HFFc6 (cell line): ENCODE data around the gene RGS4. TPM values are rescaled to one million over a fixed set of nuclear protein-coding genes. Genes with fewer than 3 reads are reported as not detected.

Experiments used
- DNase-seq: peaks from one replicate; pipeline ENCODE4 v3.0.0-alpha.2; 2018
- H3K27ac Mint-ChIP-seq: 2 replicates; pipeline ENCODE4 v1.8.0; 2020; ENCODE audit warnings: mild to moderate bottlenecking, mixed read lengths
- H3K27me3 Mint-ChIP-seq: 2 replicates; pipeline ENCODE4 v1.8.0; 2021; ENCODE audit warnings: mild to moderate bottlenecking, moderate library complexity, mixed read lengths; ENCODE audit not compliant: insufficient read depth
- H3K36me3 Mint-ChIP-seq: 2 replicates; pipeline ENCODE4 v1.8.0; 2021; ENCODE audit warnings: low read depth, mixed read lengths
- H3K4me1 Mint-ChIP-seq: 2 replicates; pipeline ENCODE4 v1.8.0; 2020; ENCODE audit warnings: low read depth, mixed read lengths
- H3K4me3 Mint-ChIP-seq: 2 replicates; pipeline ENCODE4 v1.8.0; 2020; ENCODE audit warnings: mild to moderate bottlenecking, moderate library complexity, mixed read lengths
- H3K9me3 Mint-ChIP-seq: 2 replicates; pipeline ENCODE4 v1.8.0; 2020; ENCODE audit warnings: mild to moderate bottlenecking, mixed read lengths
- CTCF ChIP-seq: fragments of 200-600 bp; sonication (generic); IDR thresholded peaks from 2 replicates; pipeline ENCODE4 v1.5.0; 2021; ENCODE audit warnings: antibody characterized with exemption, mild to moderate bottlenecking
- total RNA-seq, 6 experiments: library from RNA; stranded (reverse); fragmentation: NEBNext Ultra II Directional; extraction: Animal tissue kit (Norgen Biotek cat#: 25700); gene quantifications; 2 replicates in 1 of 6; 3 replicates in 5 of 6; pipeline ENCODE4 v1.2.3, GENCODE V29; 2021

The RGS4 gene
- total RNA-seq, 6 experiments from 2014 or later: 32.3 to 48.6 (median 37.3) TPM

DNA sequence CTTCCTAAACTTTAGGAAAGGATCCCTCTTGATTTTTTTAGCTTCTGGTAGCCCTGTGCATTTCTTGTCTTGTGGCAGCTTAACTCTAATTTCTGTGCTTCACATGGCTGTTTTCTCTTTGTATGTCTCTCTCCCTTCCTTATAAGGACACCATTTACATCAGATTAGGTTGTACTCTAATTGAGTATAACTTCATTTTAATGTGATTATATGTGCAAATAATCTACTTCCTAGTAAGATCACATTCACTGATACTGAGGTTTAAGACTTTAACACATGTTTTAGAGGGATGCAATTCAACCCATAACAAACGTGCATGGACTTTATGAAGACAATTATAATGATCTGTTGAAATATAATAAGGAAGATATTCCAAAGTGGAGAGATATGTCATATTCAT, 46.7 kb downstream of the RGS4 start:
- no peak for DNase-seq
- Mint-ChIP-seq H3K36me3 (no peaks in the 10 kb centered on the region), H3K27ac (no peak overlapping the region), H3K9me3 (no peaks in the 10 kb centered on the region), H3K27me3 (no peaks in the 10 kb centered on the region; the same call in 1 of the 2 replicates), H3K4me1 (no peaks in the 10 kb centered on the region), H3K4me3 (no peak overlapping the region)
- no peak for TF ChIP-seq CTCF

- Mint-ChIP-seq H3K27ac (no peak overlapping the region), H3K36me3 (no peaks in the 10 kb centered on the region), H3K9me3 (no peaks in the 10 kb centered on the region), H3K27me3 (no peaks in the 10 kb centered on the region; the same call in 1 of the 2 replicates), H3K4me3 (no peak overlapping the region), H3K4me1 (no peaks in the 10 kb centered on the region)
- no peak for DNase-seq
- no peak for TF ChIP-seq CTCF
Observed at GRCh38 chr1:163119707-163120106, 50.5 kb downstream of the RGS4 start.

GRCh38 chr1:163120372-163120771, 51.2 kb downstream of the RGS4 start:
- no peaks in the 10 kb centered on the region for H3K36me3 Mint-ChIP-seq
- H3K9me3 Mint-ChIP-seq: no peaks in the 10 kb centered on the region
- H3K4me3 Mint-ChIP-seq: no peak overlapping the region
- TF ChIP-seq CTCF: no peak
- no peaks in the 10 kb centered on the region; the same call in 1 of the 2 replicates for H3K27me3 Mint-ChIP-seq
- H3K4me1 Mint-ChIP-seq: no peaks in the 10 kb centered on the region
- H3K27ac Mint-ChIP-seq: no peak overlapping the region
- DNase-seq: no peak

GRCh38 chr1:163124812-163125211, 55.7 kb downstream of the RGS4 start:
- no peak for DNase-seq
- TF ChIP-seq CTCF: no peak
- H3K9me3 Mint-ChIP-seq: no peaks in the 10 kb centered on the region
- no peaks in the 10 kb centered on the region for H3K36me3 Mint-ChIP-seq
- no peaks in the 10 kb centered on the region; the same call in 1 of the 2 replicates for H3K27me3 Mint-ChIP-seq
- no peaks in the 10 kb centered on the region for H3K4me1 Mint-ChIP-seq
- H3K4me3 Mint-ChIP-seq: no peak overlapping the region
- H3K27ac Mint-ChIP-seq: no peak overlapping the region

Other genes with a start within 250 kb of the RGS4 start
- under 1 TPM in 3 of 6 experiments, not detected in 3; 0.07 to 0.21 (median 0.14) TPM for gene CCDC190, start 208.2 kb upstream of the RGS4 start, total RNA-seq
- gene RGS5, start 133.6 kb downstream of the RGS4 start, total RNA-seq: 1 to 10 TPM; 3.2 to 7.8 (median 4.6) TPM